ENCODE measurements around the gene TMEM43.
"Not testable (repeated sequence)": the region's sequence is repeated elsewhere in the genome, so short reads cannot be mapped to it uniquely, and the experiment has no call there.

TMEM43 gene

GRCh38 chr3:14124615-14125192 is at the start of gene TMEM43, which contains the start of gene CHCHD4:
Gene TMEM43, plus strand, starts transcription at chr3:14125052. Its CDS starts 142 bp downstream, at chr3:14125194.
Gene CHCHD4, minus strand, starts transcription at chr3:14124870. Its CDS starts 194 bp downstream, at chr3:14124676.
- peak; percentile 98 for DNase-seq (ENCODE audit: low spot score)

- not testable (repeated sequence) for DNase-seq (ENCODE audit: low spot score)
These were observed 49.6 kb upstream of the TMEM43 start for GRCh38 chr3:14075233-14075632.

- DNase-seq (ENCODE audit: low spot score), result no peak
These were observed 47.5 kb upstream of the TMEM43 start for GRCh38 chr3:14077310-14077709.

- no peak for DNase-seq (ENCODE audit: low spot score)
These were observed 42.7 kb upstream of the TMEM43 start for GRCh38 chr3:14082108-14082657.

- DNase-seq (ENCODE audit: low spot score), result not testable (repeated sequence)
These were observed 37.4 kb upstream of the TMEM43 start for GRCh38 chr3:14087461-14087860.

- not testable (repeated sequence) for DNase-seq (ENCODE audit: low spot score)
These were observed 32.9 kb upstream of the TMEM43 start for GRCh38 chr3:14091959-14092358.

GRCh38 chr3:14092464-14092863 is 32.4 kb upstream of the TMEM43 start:
- DNase-seq (ENCODE audit: low spot score), result no peak

GRCh38 chr3:14093831-14094230 is 31.0 kb upstream of the TMEM43 start:
- DNase-seq (ENCODE audit: low spot score), result peak; percentile 1

GRCh38 chr3:14096742-14097141 is 28.1 kb upstream of the TMEM43 start:
- peak; percentile 1 for DNase-seq (ENCODE audit: low spot score)

GRCh38 chr3:14097616-14098391 is 27.0 kb upstream of the TMEM43 start:
- no peak for DNase-seq (ENCODE audit: low spot score)

- DNase-seq (ENCODE audit: low spot score), result not testable (repeated sequence)
These were observed 15.0 kb upstream of the TMEM43 start for GRCh38 chr3:14109821-14110220.

GRCh38 chr3:14110699-14111098 is 14.2 kb upstream of the TMEM43 start:
- DNase-seq (ENCODE audit: low spot score), result no peak

- DNase-seq (ENCODE audit: low spot score), result no peak
These were observed 10.8 kb upstream of the TMEM43 start for GRCh38 chr3:14113965-14114635.

GRCh38 chr3:14117468-14118399 is 7.1 kb upstream of the TMEM43 start:
- DNase-seq (ENCODE audit: low spot score), result no peak

GRCh38 chr3:14118400-14119381 is 6.2 kb upstream of the TMEM43 start:
- DNase-seq (ENCODE audit: low spot score), result no peak

- DNase-seq (ENCODE audit: low spot score), result no peak
These were observed 5.2 kb upstream of the TMEM43 start for GRCh38 chr3:14119651-14120050.

GRCh38 chr3:14120111-14120920 is 4.5 kb upstream of the TMEM43 start:
- no peak for DNase-seq (ENCODE audit: low spot score)

GRCh38 chr3:14120921-14121448 is 3.9 kb upstream of the TMEM43 start:
- not testable (repeated sequence) for DNase-seq (ENCODE audit: low spot score)

- no peak for DNase-seq (ENCODE audit: low spot score)
These were observed 3.0 kb upstream of the TMEM43 start for GRCh38 chr3:14121859-14122258.
